ENCODE data around the gene BBIP1. TPM values are rescaled to one million over a fixed set of nuclear protein-coding genes. Genes with fewer than 3 reads are reported as not detected.

BBIP1 gene
- total and polyA plus RNA-seq, 10 of the 15 experiments (the other 5 are each of a cell fraction or from before 2014, with no cell fraction given), result 13.8 to 40.8 (median 31.3) TPM

DNA sequence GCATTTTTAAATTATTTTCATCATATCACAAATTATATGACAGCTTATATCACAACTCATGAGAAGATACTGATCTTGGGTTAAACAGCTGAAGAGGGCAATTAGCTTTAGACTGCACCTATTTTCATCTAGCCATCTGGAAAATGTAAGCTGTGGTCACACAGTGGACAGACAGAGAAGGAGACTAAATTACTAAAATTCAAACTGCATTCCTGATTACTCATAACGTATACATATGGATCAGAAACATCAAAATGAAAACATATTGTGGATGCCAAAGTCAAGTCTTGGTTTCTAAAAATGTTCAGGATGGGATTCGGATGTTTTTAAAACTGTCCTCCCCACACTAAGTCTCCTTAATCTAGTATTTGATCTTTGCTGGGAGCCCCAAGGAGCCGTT lies 6.6 kb downstream of the BBIP1 start:
- DNase-seq (ENCODE audit: low read depth, low spot score), result no peak
- SMC1A ChIA-PET (ENCODE audit: uncharacterized antibody, unreplicated experiment), result interaction anchor here (0.7 to 2.6 kb wide), 17 partner anchors 8 to 304 kb away, joined by 3 to 14 read pairs (median 4); no protein-coding TSS in a partner anchor
- H2AFZ ChIP-seq (ENCODE audit: control insufficient read depth, low read depth, low read length), result no peak overlapping the region
- no peak overlapping the region for H3K4me3 ChIP-seq
- H3K79me2 ChIP-seq (ENCODE audit: control insufficient read depth, insufficient read depth, low read length), result no peaks in the 10 kb centered on the region
- in situ Hi-C loops (cut with MboI) (no loop called here), intact Hi-C loops (cut with micrococcal nuclease; ENCODE audit: unreplicated experiment) (no loop called here)
- no peak for ATAC-seq
- RAD21 ChIA-PET (ENCODE audit: unreplicated experiment), result interaction anchor here (1.0 to 1.2 kb wide), 2 partner anchors 9 to 109 kb away, joined by 3 read pairs; no protein-coding TSS in a partner anchor
- no peaks in the 10 kb centered on the region for H3K27me3 ChIP-seq (replicated peaks in 1 of 2; ENCODE audit: control insufficient read depth in 2 of 2, insufficient read depth in 2 of 2, low read length in 1 of 2)
- no TSS peak for BruUV-seq (replicated peaks)
- no peak for FAIRE-seq
- CTCF ChIA-PET, result interaction anchor here (0.7 to 1.2 kb wide), 4 partner anchors 11 to 312 kb away, joined by 3 to 5 read pairs (median 3); no protein-coding TSS in a partner anchor
- POLR2A ChIA-PET, result interaction anchor here (0.8 kb wide), 1 partner anchor 50 kb away, joined by 3 read pairs; no protein-coding TSS in a partner anchor
- H3K27ac ChIP-seq (ENCODE audit: control insufficient read depth, insufficient read depth), result no peak overlapping the region
- no peak overlapping the region for H3K4me2 ChIP-seq (ENCODE audit: control insufficient read depth, insufficient read depth)
- H4K20me1 ChIP-seq (ENCODE audit: control insufficient read depth, insufficient read depth), result no peaks in the 10 kb centered on the region
- no peak for TF ChIP-seq RBBP5 (conservative IDR thresholded peaks at IDR 0.05)
- TF ChIP-seq, protein P1, sequence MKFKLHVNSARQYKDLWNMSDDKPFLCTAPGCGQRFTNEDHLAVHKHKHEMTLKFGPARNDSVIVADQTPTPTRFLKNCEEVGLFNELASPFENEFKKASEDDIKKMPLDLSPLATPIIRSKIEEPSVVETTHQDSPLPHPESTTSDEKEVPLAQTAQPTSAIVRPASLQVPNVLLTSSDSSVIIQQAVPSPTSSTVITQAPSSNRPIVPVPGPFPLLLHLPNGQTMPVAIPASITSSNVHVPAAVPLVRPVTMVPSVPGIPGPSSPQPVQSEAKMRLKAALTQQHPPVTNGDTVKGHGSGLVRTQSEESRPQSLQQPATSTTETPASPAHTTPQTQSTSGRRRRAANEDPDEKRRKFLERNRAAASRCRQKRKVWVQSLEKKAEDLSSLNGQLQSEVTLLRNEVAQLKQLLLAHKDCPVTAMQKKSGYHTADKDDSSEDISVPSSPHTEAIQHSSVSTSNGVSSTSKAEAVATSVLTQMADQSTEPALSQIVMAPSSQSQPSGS (IDR thresholded peaks at IDR 0.05; ENCODE audit: low read length), result no peak
- TF ChIP-seq EGR1 (IDR thresholded peaks at IDR 0.05; ENCODE audit: borderline replicate concordance in 1 of 2, low read depth in 2 of 2, low read length in 2 of 2), result no peak
- no peak for TF ChIP-seq NR2C1 (IDR thresholded peaks at IDR 0.05)
- no peak for TF ChIP-seq ZNF687 (IDR thresholded peaks at IDR 0.05)
- no peak for TF ChIP-seq MEF2B (IDR thresholded peaks at IDR 0.05; ENCODE audit: partially characterized antibody, poor library complexity, severe bottlenecking)
- TF ChIP-seq, protein P2, sequence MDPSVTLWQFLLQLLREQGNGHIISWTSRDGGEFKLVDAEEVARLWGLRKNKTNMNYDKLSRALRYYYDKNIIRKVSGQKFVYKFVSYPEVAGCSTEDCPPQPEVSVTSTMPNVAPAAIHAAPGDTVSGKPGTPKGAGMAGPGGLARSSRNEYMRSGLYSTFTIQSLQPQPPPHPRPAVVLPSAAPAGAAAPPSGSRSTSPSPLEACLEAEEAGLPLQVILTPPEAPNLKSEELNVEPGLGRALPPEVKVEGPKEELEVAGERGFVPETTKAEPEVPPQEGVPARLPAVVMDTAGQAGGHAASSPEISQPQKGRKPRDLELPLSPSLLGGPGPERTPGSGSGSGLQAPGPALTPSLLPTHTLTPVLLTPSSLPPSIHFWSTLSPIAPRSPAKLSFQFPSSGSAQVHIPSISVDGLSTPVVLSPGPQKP (IDR thresholded peaks at IDR 0.05; ENCODE audit: low read depth, low read length), result no peak
- TF ChIP-seq POLR2A (IDR thresholded peaks at IDR 0.05; ENCODE audit: low read depth, low read length), result no peak
- peaks cover 7% of the 10 kb centered on the region; the same call in 1 of the 2 replicates for H3K4me1 ChIP-seq (ENCODE audit: control insufficient read depth, insufficient read depth, low read length)
- H3K36me3 ChIP-seq (ENCODE audit: control insufficient read depth in 2 of 2, insufficient read depth in 2 of 2, low read length in 1 of 2), result no peaks in the 10 kb centered on the region
- 76% methylated on average over 3 of the region's 3 CpGs for WGBS (ENCODE audit: insufficient coverage, insufficient replicate concordance, low lambda C conversion rate, missing lambda C conversion rate)
- no peaks in the 10 kb centered on the region for H3K9me3 ChIP-seq (replicated peaks; ENCODE audit: control insufficient read depth, insufficient read depth, low read length)
- H3K9ac ChIP-seq (ENCODE audit: control insufficient read depth, insufficient read depth, low read length), result no peak overlapping the region

Measured in GM12878 (cell line).